CD4-positive, CD25-positive, alpha-beta regulatory T cell (primary cell): Measurements from ENCODE around the gene MTFP1. TPM values are rescaled to one million over a fixed set of nuclear protein-coding genes. Genes with fewer than 3 reads are reported as not detected.

Experiments
- ATAC-seq, 2 donors: fragments of 150-1000 bp; cut with Tn5 transposase; one replicate each; pipeline ENCODE4 v1.10.0; 2021; ENCODE audit warnings: low read depth in 2 of 2, moderate number of reproducible peaks in 2 of 2, moderate library complexity in 1 of 2
- DNase-seq, 3 donors: peaks; one replicate each; pipeline versions ENCODE4 v3.0.0 to v3.0.0-alpha.2; 2012 to 2022; ENCODE audit warnings: mixed read lengths in 1 of 3
- H3K27ac ChIP-seq: one replicate; pipeline ENCODE4 v1.7.0; 2013; ENCODE audit warnings: mild to moderate bottlenecking, low read length; ENCODE audit not compliant: insufficient read depth, poor library complexity, severe bottlenecking
- H3K27me3 ChIP-seq: one replicate; pipeline ENCODE4 v1.7.0; 2013; ENCODE audit warnings: low read length; ENCODE audit not compliant: control insufficient read depth, insufficient read depth
- H3K36me3 ChIP-seq: one replicate; pipeline ENCODE4 v1.7.0; 2013; ENCODE audit warnings: mild to moderate bottlenecking, low read length, moderate library complexity; ENCODE audit not compliant: control insufficient read depth, insufficient read depth
- H3K4me1 ChIP-seq: 2 replicates; pipeline ENCODE4 v1.7.0; 2013; ENCODE audit warnings: mild to moderate bottlenecking, low read length; ENCODE audit not compliant: insufficient read depth, control insufficient read depth, poor library complexity, severe bottlenecking
- H3K4me3 ChIP-seq: one replicate; pipeline ENCODE4 v1.7.0; 2013; ENCODE audit warnings: low read depth, mild to moderate bottlenecking, low read length, moderate library complexity
- H3K9me3 ChIP-seq, 2 experiments: 1 replicate in 1 of 2; 2 replicates in 1 of 2; pipeline ENCODE4 v1.7.0; 2013; ENCODE audit warnings: low read length in 2 of 2, mild to moderate bottlenecking in 1 of 2, moderate library complexity in 1 of 2; ENCODE audit not compliant: control insufficient read depth in 2 of 2
- H3K27ac Mint-ChIP-seq, 3 donors: one replicate each; pipeline ENCODE4 v1.8.0; 2020 to 2022; ENCODE audit warnings: mild to moderate bottlenecking in 3 of 3, mixed read lengths in 3 of 3, moderate library complexity in 2 of 3
- H3K27me3 Mint-ChIP-seq: one replicate; pipeline ENCODE4 v1.8.0; 2022; ENCODE audit warnings: mild to moderate bottlenecking, mixed read lengths
- H3K36me3 Mint-ChIP-seq: one replicate; pipeline ENCODE4 v1.8.0; 2020; ENCODE audit warnings: mixed read lengths
- H3K4me1 Mint-ChIP-seq, 4 donors: one replicate each; pipeline ENCODE4 v1.8.0; 2020 to 2022; ENCODE audit warnings: mixed read lengths in 4 of 4, mild to moderate bottlenecking in 1 of 4
- H3K4me3 Mint-ChIP-seq, 4 donors: one replicate each; pipeline ENCODE4 v1.8.0; 2020 to 2022; ENCODE audit warnings: mild to moderate bottlenecking in 4 of 4, mixed read lengths in 4 of 4, moderate library complexity in 3 of 4
- H3K9me3 Mint-ChIP-seq, 7 donors: one replicate each; pipeline ENCODE4 v1.8.0; 2020 to 2022; ENCODE audit warnings: mixed read lengths in 7 of 7, mild to moderate bottlenecking in 3 of 7, moderate library complexity in 2 of 7
- polyA plus RNA-seq, 4 donors: library from polyadenylated mRNA; unstranded; fragments of 300-500 nt; fragmentation: Illumina TruSeq; gene quantifications; one replicate each; pipeline ENCODE4 v1.2.3, GENCODE V29; 2021
- total RNA-seq: library from RNA; stranded (reverse); gene quantifications from one replicate; pipeline ENCODE4 v1.2.3, GENCODE V29; 2022

Gene MTFP1, protein sequence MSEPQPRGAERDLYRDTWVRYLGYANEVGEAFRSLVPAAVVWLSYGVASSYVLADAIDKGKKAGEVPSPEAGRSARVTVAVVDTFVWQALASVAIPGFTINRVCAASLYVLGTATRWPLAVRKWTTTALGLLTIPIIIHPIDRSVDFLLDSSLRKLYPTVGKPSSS
- 111 TPM for total RNA-seq
- 10 to 100 TPM; 38.3 to 48.9 (median 43.8) TPM for polyA plus RNA-seq

- H3K27ac ChIP-seq, result peak within 1 kb of the TSS; percentile 95
- ATAC-seq (no peak), DNase-seq (peak in 2 of 3 donors; percentile 33 to 65)
- no peaks in the 10 kb centered on the region for H3K9me3 Mint-ChIP-seq
- H3K36me3 Mint-ChIP-seq, result peaks cover 8% of the 10 kb centered on the region
- no peaks in the 10 kb centered on the region for H3K27me3 ChIP-seq
- no peaks in the 10 kb centered on the region for H3K27me3 Mint-ChIP-seq
- peaks cover 7% of the 10 kb centered on the region for H3K36me3 ChIP-seq
- peaks cover 46% of the 10 kb centered on the region for H3K4me1 ChIP-seq
- peak within 1 kb of the TSS; percentile 91 to 99 (median 99) for H3K27ac Mint-ChIP-seq
- peak within 1 kb of the TSS; percentile 96 to 99 (median 99) for H3K4me3 Mint-ChIP-seq
- H3K9me3 ChIP-seq, result no peaks in the 10 kb centered on the region
- H3K4me3 ChIP-seq, result peak within 1 kb of the TSS; percentile 83
- H3K4me1 Mint-ChIP-seq, result peaks cover 11 to 63% (median 35%) of the 10 kb centered on the region in 4 donors
Observed at GRCh38 chr22:30425616-30426387, at the start of gene MTFP1. Gene MTFP1 (plus strand): TSS chr22:30425768. CDS start chr22:30425880, 112 bp downstream.

- Mint-ChIP-seq H3K4me1 (peaks cover 0 to 14% (median 2%) of the 10 kb centered on the region in 4 donors), H3K27ac (no peak overlapping the region), H3K27me3 (no peaks in the 10 kb centered on the region), H3K4me3 (no peak overlapping the region), H3K9me3 (peaks cover 0 to 2% (median 0%) of the 10 kb centered on the region in 7 donors), H3K36me3 (no peaks in the 10 kb centered on the region)
- DNase-seq, result no peak
- no peaks in the 10 kb centered on the region for H3K4me1 ChIP-seq
- H3K36me3 ChIP-seq, result no peaks in the 10 kb centered on the region
- no peak for ATAC-seq
- no peaks in the 10 kb centered on the region for H3K27me3 ChIP-seq
- H3K9me3 ChIP-seq, result no peaks in the 10 kb centered on the region
- H3K27ac ChIP-seq, result no peak overlapping the region
- H3K4me3 ChIP-seq, result no peak overlapping the region
Observed at GRCh38 chr22:30380011-30380410, 45.6 kb upstream of the MTFP1 start.

GRCh38 chr22:30381264-30381663 is 44.3 kb upstream of the MTFP1 start:
- Histone ChIP-seq H3K27me3 (no peaks in the 10 kb centered on the region), H3K4me3 (no peak overlapping the region), H3K9me3 (no peaks in the 10 kb centered on the region), H3K27ac (no peak overlapping the region), H3K36me3 (no peaks in the 10 kb centered on the region), H3K4me1 (peaks cover 2% of the 10 kb centered on the region)
- Mint-ChIP-seq H3K4me3 (no peak overlapping the region), H3K9me3 (peaks cover 0 to 2% (median 0%) of the 10 kb centered on the region in 7 donors), H3K27me3 (no peaks in the 10 kb centered on the region), H3K36me3 (no peaks in the 10 kb centered on the region), H3K4me1 (peaks cover 1 to 14% (median 3%) of the 10 kb centered on the region in 4 donors), H3K27ac (peak overlapping the region in 1 of 3 donors; percentile 71)
- no peak for DNase-seq
- ATAC-seq, result no peak

- no peaks in the 10 kb centered on the region for H3K27me3 Mint-ChIP-seq
- H3K27ac ChIP-seq, result no peak overlapping the region
- DNase-seq (no peak), ATAC-seq (no peak)
- no peak overlapping the region for H3K4me3 ChIP-seq
- no peaks in the 10 kb centered on the region for H3K36me3 Mint-ChIP-seq
- peaks cover 8% of the 10 kb centered on the region for H3K4me1 ChIP-seq
- peak overlapping the region in 1 of 3 donors; percentile 38 for H3K27ac Mint-ChIP-seq
- peaks cover 2 to 14% (median 6%) of the 10 kb centered on the region in 4 donors for H3K4me1 Mint-ChIP-seq
- H3K9me3 ChIP-seq, result no peaks in the 10 kb centered on the region
- H3K9me3 Mint-ChIP-seq, result peaks cover 0 to 2% (median 0%) of the 10 kb centered on the region in 7 donors
- no peaks in the 10 kb centered on the region for H3K27me3 ChIP-seq
- H3K4me3 Mint-ChIP-seq, result no peak overlapping the region
- H3K36me3 ChIP-seq, result no peaks in the 10 kb centered on the region
Observed at GRCh38 chr22:30382340-30382739, 43.2 kb upstream of the MTFP1 start.

- H3K27ac Mint-ChIP-seq, result no peak overlapping the region
- no peaks in the 10 kb centered on the region for H3K36me3 Mint-ChIP-seq
- no peak overlapping the region for H3K27ac ChIP-seq
Observed at GRCh38 chr22:30383061-30383460, 42.5 kb upstream of the MTFP1 start.

DNA sequence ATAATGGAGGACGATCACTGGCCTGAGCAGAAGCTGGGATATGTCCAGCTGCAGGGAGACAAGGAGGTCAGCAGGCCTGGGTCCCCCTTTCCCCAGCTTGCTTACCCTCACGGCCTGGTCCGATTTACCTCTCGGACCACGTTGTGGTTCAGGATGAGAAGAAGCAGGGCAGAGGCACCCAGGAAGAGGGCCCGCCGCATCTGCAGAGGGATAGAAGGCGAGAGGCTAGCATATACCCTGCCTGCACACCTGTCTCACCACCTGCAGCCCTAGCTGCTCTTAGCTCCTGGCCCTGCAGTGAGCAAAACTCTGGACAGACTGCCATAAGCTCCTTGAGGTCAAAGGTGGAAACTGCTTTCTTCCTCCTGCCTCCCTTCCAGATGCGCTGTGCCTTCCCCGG is 39.6 kb upstream of the MTFP1 start:
- H3K4me3 ChIP-seq, result no peak overlapping the region
- H3K36me3 ChIP-seq, result no peaks in the 10 kb centered on the region
- Mint-ChIP-seq H3K27ac (peak overlapping the region in 1 of 3 donors; percentile 55), H3K4me3 (peak overlapping the region; percentile 79 to 90 (median 86)), H3K4me1 (peaks cover 2 to 15% (median 7%) of the 10 kb centered on the region in 4 donors), H3K36me3 (no peaks in the 10 kb centered on the region), H3K9me3 (peaks cover 0 to under 1% (median 0%) of the 10 kb centered on the region in 7 donors), H3K27me3 (peaks cover 8% of the 10 kb centered on the region)
- no peaks in the 10 kb centered on the region for H3K9me3 ChIP-seq
- no peaks in the 10 kb centered on the region for H3K27me3 ChIP-seq
- ATAC-seq (no peak), DNase-seq (no peak)
- H3K4me1 ChIP-seq, result peaks cover 11% of the 10 kb centered on the region
- no peak overlapping the region for H3K27ac ChIP-seq

More at GRCh38 chr22:30383061-30383460, 42.5 kb upstream of the MTFP1 start:
- H3K4me1 Mint-ChIP-seq, result peaks cover 2 to 12% (median 7%) of the 10 kb centered on the region in 4 donors
- no peaks in the 10 kb centered on the region for H3K9me3 ChIP-seq
- no peak overlapping the region for H3K4me3 ChIP-seq
- peaks cover 11% of the 10 kb centered on the region for H3K4me1 ChIP-seq
- no peaks in the 10 kb centered on the region for H3K27me3 Mint-ChIP-seq
- no peaks in the 10 kb centered on the region for H3K36me3 ChIP-seq
- ATAC-seq (no peak), DNase-seq (no peak)
- peaks cover 0 to 2% (median 0%) of the 10 kb centered on the region in 7 donors for H3K9me3 Mint-ChIP-seq
- H3K27me3 ChIP-seq, result no peaks in the 10 kb centered on the region
- H3K4me3 Mint-ChIP-seq, result peak overlapping the region in 1 of 4 donors; percentile 63

GRCh38 chr22:30386608-30386959 is 39.0 kb upstream of the MTFP1 start:
- Mint-ChIP-seq H3K4me3 (peak overlapping the region; percentile 79 to 90 (median 86)), H3K9me3 (no peaks in the 10 kb centered on the region), H3K4me1 (peaks cover 4 to 21% (median 11%) of the 10 kb centered on the region in 4 donors), H3K27me3 (peaks cover 13% of the 10 kb centered on the region), H3K27ac (peak overlapping the region in 1 of 3 donors; percentile 55), H3K36me3 (no peaks in the 10 kb centered on the region)
- DNase-seq (no peak), ATAC-seq (no peak)
- no peak overlapping the region for H3K27ac ChIP-seq
- peaks cover 11% of the 10 kb centered on the region for H3K4me1 ChIP-seq
- H3K36me3 ChIP-seq, result no peaks in the 10 kb centered on the region
- no peaks in the 10 kb centered on the region for H3K27me3 ChIP-seq
- no peak overlapping the region for H3K4me3 ChIP-seq
- no peaks in the 10 kb centered on the region for H3K9me3 ChIP-seq
